Right cardiac atrium (tissue), 5 donors: Measurements from ENCODE around the gene OR5H2. TPM values are rescaled to one million over a fixed set of nuclear protein-coding genes. Genes with fewer than 3 reads are reported as not detected.
"Not testable (repeated sequence)": the region's sequence is repeated elsewhere in the genome, so short reads cannot be mapped to it uniquely, and the experiment has no call there.

Experiments
- ATAC-seq, 2 donors: fragments of 200-7000 bp; cut with Tn5 transposase; one replicate each; pipeline versions ENCODE4 v1.8.0 to v1.9.1; 2020; ENCODE audit warnings: moderate library complexity in 2 of 2, mild to moderate bottlenecking in 1 of 2
- DNase-seq, 3 donors: peaks; one replicate each; pipeline ENCODE4 v3.0.0-alpha.2; 2020
- H3K27ac ChIP-seq: one replicate; pipeline ENCODE4 v1.5.1; 2013; ENCODE audit warnings: mild to moderate bottlenecking, low read length, control low read depth, moderate library complexity
- H3K27me3 ChIP-seq: one replicate; pipeline ENCODE4 v1.6.1; 2013; ENCODE audit not compliant: control insufficient read depth, insufficient read depth
- H3K4me1 ChIP-seq: one replicate; pipeline ENCODE4 v1.6.1; 2013; ENCODE audit warnings: low read length; ENCODE audit not compliant: control insufficient read depth, insufficient read depth
- H3K4me3 ChIP-seq: one replicate; pipeline ENCODE4 v1.5.1; 2013; ENCODE audit warnings: low read length, control low read depth
- H3K9me3 ChIP-seq: one replicate; pipeline ENCODE4 v1.6.1; 2013; ENCODE audit warnings: low read length; ENCODE audit not compliant: control insufficient read depth
- WGBS: extraction: QIAGEN DNeasy Blood & Tissue Kit; methylation state at CpG from one replicate; pipeline ENCODE4 v1.1.7; 2013; 5-methylcytosine and 5-hydroxymethylcytosine counted together
- intact Hi-C, 4 donors: fragments of 100-400 bp; cut with DNase I; formaldehyde crosslinking; loops; one replicate each; pipeline versions ENCODE4 v1.11.0 to v1.14.0; 2022 to 2023
- long read RNA-seq, 4 donors: library from polyadenylated mRNA; unstranded; transcript quantifications; one replicate each; pipeline ENCODE4 v2.0.0, GENCODE V29; 2020 to 2021
- polyA plus RNA-seq: library from polyadenylated mRNA; stranded (reverse); fragments of 200-250 nt; gene quantifications from one replicate; pipeline ENCODE4 v1.2.3, GENCODE V29; 2013
- total RNA-seq, 4 donors: library from RNA; stranded (reverse); fragmentation: NEBNext Ultra II Directional; extraction: Animal tissue kit (Norgen Biotek cat#: 25700); gene quantifications; one replicate each; pipeline ENCODE4 v1.2.1, GENCODE V29; 2021
- donor health status: healthy with polysubstance abuse.
- donor health status: DM: no; HTN: yes; CAD: no.
- donor health status: DM: no; HTN: no; CAD: no.
- donor health status: DM: no; HTN: yes; CAD: no; lungs with severe emphysema.
- donor health status: DM: yes; HTN: yes; CAD: no.

Gene OR5H2
- total RNA-seq (not detected), polyA plus RNA-seq (not detected)
- long read RNA-seq, donor 1: 0 reads
- long read RNA-seq, donor 2: 0 reads
- long read RNA-seq, donor 3: 0 reads
- long read RNA-seq, donor 4: 0 reads

- H3K4me1 ChIP-seq: no peaks in the 10 kb centered on the region
- ATAC-seq: no peak
- DNase-seq: no peak
- no peak within 1 kb of the TSS for H3K4me3 ChIP-seq
- 60% methylated on average over 2 of the region's 2 CpGs for WGBS
- intact Hi-C loops: no loop called here
- H3K27ac ChIP-seq: no peak within 1 kb of the TSS
- no peaks in the 10 kb centered on the region for H3K27me3 ChIP-seq
- no peaks in the 10 kb centered on the region for H3K9me3 ChIP-seq
These were observed at the start of gene OR5H2 for GRCh38 chr3:98282205-98282604. TSS of gene OR5H2 (plus strand) at chr3:98282505. CDS start at chr3:98282903, 398 bp downstream.

DNA sequence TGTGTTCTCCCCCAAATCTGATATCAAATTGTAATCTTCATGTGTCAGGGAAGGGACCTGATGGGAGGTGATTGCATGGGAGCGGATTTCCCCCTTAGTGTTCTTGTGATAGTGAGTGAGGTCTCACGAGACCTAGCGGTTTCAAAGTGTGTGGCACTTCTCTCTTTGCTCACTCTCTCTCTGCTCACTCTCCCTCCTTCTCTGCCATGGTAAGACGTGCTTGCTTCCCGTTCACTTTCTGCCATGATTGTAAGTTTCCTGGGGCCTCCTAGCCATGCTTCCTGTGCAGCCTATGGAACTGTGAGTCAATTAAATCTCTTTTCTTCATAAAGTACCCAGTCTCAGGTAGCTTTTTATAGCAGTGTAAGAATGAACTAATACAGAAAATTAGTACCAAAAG lies 48.8 kb upstream of the OR5H2 start:
- Histone ChIP-seq H3K27ac (no peak overlapping the region), H3K4me3 (no peak overlapping the region), H3K4me1 (no peaks in the 10 kb centered on the region), H3K27me3 (no peaks in the 10 kb centered on the region), H3K9me3 (no peaks in the 10 kb centered on the region)
- no peak for DNase-seq
- ATAC-seq: no peak
- 61% methylated on average over 5 of the region's 5 CpGs for WGBS
- intact Hi-C loops: no loop called here

DNA sequence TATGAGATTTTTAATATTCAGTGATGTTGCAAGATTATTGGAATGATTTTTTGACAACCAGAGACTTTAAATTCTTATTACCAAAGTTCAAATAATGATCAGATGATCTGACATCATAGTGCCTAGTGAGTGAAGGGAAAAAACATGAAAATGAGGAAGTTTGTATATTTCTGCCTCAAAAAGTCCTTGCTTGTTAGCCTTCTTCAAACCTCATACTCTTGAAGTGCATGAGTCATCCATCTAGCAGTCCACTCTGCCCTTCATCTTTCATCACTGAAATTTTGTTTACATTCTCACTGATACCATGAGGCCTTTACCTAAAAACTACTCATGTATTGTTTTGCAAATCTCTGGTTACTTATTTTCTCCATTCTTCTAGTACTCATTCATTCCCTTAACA lies 42.2 kb upstream of the OR5H2 start:
- intact Hi-C loops: no loop called here
- H3K4me3 ChIP-seq: no peak overlapping the region
- ATAC-seq (no peak), DNase-seq (no peak)
- H3K27ac ChIP-seq: no peak overlapping the region
- H3K9me3 ChIP-seq: no peaks in the 10 kb centered on the region
- no peaks in the 10 kb centered on the region for H3K4me1 ChIP-seq
- H3K27me3 ChIP-seq: no peaks in the 10 kb centered on the region

DNA sequence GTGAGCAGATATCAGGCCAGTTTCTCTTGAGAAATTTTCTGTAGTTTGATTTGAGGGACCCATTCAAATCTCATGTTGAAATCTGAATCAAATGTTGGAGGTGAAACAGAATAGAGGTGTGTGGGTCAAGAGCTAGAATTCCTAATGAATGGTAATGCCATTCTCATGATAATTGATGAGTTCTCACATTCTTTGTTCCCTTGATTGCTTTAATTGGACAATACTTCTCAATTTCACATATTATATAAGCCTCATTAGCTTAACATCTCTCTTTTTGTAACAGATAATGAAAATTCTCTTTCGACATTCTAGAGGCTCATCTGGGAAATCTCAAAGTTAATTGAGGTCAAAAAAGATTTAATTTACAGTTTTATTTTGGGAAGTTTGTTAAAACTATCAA lies 40.1 kb upstream of the OR5H2 start:
- ATAC-seq (no peak), DNase-seq (no peak)
- 64% methylated on average over 1 of the region's 1 CpG for WGBS
- Histone ChIP-seq H3K27ac (no peak overlapping the region), H3K4me3 (no peak overlapping the region), H3K27me3 (no peaks in the 10 kb centered on the region), H3K9me3 (no peaks in the 10 kb centered on the region), H3K4me1 (no peaks in the 10 kb centered on the region)
- intact Hi-C loops: no loop called here

- no peak overlapping the region for H3K27ac ChIP-seq
- no peaks in the 10 kb centered on the region for H3K27me3 ChIP-seq
- no peaks in the 10 kb centered on the region for H3K4me1 ChIP-seq
- H3K9me3 ChIP-seq: no peaks in the 10 kb centered on the region
- no peak overlapping the region for H3K4me3 ChIP-seq
- 61% methylated on average over 7 of the region's 7 CpGs for WGBS
- intact Hi-C loops: no loop called here
- ATAC-seq (no peak), DNase-seq (no peak)
These were observed 38.5 kb upstream of the OR5H2 start for GRCh38 chr3:98243843-98244242.

DNA sequence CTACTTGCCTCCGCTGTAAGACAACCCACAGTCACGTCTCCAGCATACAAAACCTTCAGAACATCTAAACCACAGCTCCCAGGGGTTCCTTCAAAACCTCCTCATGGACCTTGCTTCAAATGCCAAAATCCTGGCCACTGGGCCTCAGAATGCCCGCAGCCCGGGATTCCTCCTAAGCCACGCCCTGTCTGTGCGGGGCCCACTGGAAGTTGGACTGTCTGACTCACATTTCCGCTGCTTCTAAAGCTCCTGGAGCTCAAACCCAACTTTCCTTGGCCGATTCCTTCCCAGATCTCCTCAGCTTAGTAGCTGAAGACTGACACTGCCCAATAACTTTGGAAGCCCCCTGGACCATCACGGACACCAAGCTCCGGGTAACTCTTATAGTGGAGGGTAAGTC lies 36.2 kb upstream of the OR5H2 start:
- Histone ChIP-seq H3K4me3 (no peak overlapping the region), H3K27ac (no peak overlapping the region), H3K4me1 (no peaks in the 10 kb centered on the region), H3K27me3 (no peaks in the 10 kb centered on the region), H3K9me3 (no peaks in the 10 kb centered on the region)
- WGBS: 86% methylated on average over 10 of the region's 10 CpGs
- ATAC-seq: no peak
- intact Hi-C loops: no loop called here
- DNase-seq: no peak

- DNase-seq, H3K4me3 ChIP-seq, intact Hi-C loops, H3K27me3 ChIP-seq, H3K27ac ChIP-seq, H3K4me1 ChIP-seq, H3K9me3 ChIP-seq, ATAC-seq: not testable (repeated sequence)
- 59% methylated on average over 5 of the region's 5 CpGs for WGBS
These were observed 26.3 kb upstream of the OR5H2 start for GRCh38 chr3:98256026-98256425.

DNA sequence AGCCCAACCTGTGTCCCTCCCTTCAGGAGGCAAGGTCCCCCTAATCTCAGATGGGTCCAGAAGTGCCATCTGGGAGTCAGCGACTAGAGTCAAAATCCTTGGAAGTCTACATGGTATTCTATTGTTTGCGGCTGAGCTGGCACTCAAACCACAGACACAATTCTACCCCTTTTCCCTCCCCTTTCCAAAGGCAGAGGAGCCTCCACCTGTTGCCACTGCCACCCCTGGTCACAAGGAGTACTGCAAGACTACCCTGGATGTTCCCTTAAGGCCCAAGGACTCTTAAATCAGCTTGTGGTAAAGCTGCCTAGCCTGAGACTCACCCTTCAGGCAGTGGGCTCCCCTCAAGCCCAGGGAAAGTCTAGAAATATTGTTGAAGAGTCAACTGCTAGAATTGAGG lies 22.6 kb upstream of the OR5H2 start:
- WGBS: 45% methylated on average over 2 of the region's 2 CpGs
- ATAC-seq (no peak), DNase-seq (no peak)
- H3K9me3 ChIP-seq: no peaks in the 10 kb centered on the region
- H3K4me1 ChIP-seq: no peaks in the 10 kb centered on the region
- intact Hi-C loops: no loop called here
- H3K27ac ChIP-seq: no peak overlapping the region
- no peak overlapping the region for H3K4me3 ChIP-seq
- H3K27me3 ChIP-seq: no peaks in the 10 kb centered on the region

- H3K9me3 ChIP-seq: no peaks in the 10 kb centered on the region
- no peak overlapping the region for H3K4me3 ChIP-seq
- WGBS: 46% methylated on average over 2 of the region's 2 CpGs
- DNase-seq (no peak), ATAC-seq (no peak)
- no peaks in the 10 kb centered on the region for H3K27me3 ChIP-seq
- H3K27ac ChIP-seq: no peak overlapping the region
- intact Hi-C loops: no loop called here
- no peaks in the 10 kb centered on the region for H3K4me1 ChIP-seq
These were observed 20.3 kb upstream of the OR5H2 start for GRCh38 chr3:98262046-98262445.

DNA sequence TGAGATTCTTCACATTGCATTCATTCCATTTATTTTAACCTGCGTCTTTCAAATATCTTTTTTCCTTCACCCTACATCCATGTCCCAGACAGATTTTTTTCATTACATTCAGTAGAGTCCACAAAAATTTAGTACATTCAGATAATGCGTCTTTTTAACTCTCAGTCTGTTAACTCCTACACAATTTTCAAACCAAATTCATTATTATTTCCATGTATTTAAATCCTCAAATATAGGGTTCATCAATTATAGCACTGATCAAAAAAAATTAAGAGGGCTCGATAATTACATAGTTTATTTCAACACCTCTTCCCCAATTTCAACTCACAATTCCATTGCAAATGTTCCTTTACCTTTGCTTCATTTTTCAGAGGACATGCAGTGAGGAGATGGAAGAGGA lies 18.4 kb upstream of the OR5H2 start, which contains the start of gene OR5H6:
Gene OR5H6, plus strand, starts transcription at position 301 of the 400 bp plus-strand sequence. Its CDS starts 89 bp downstream, at position 390.
- ATAC-seq (no peak), DNase-seq (no peak)
- Histone ChIP-seq H3K9me3 (no peaks in the 10 kb centered on the region), H3K27ac (no peak within 1 kb of the TSS), H3K4me1 (no peaks in the 10 kb centered on the region), H3K4me3 (no peak within 1 kb of the TSS), H3K27me3 (no peaks in the 10 kb centered on the region)
- 79% methylated on average over 3 of the region's 3 CpGs for WGBS
- intact Hi-C loops: no loop called here

- no peaks in the 10 kb centered on the region for H3K9me3 ChIP-seq
- no peak overlapping the region for H3K27ac ChIP-seq
- no peak for ATAC-seq
- no peaks in the 10 kb centered on the region for H3K4me1 ChIP-seq
- 80% methylated on average over 3 of the region's 3 CpGs for WGBS
- intact Hi-C loops: no loop called here
- H3K4me3 ChIP-seq: no peak overlapping the region
- DNase-seq: no peak
- no peaks in the 10 kb centered on the region for H3K27me3 ChIP-seq
These were observed 12.5 kb upstream of the OR5H2 start for GRCh38 chr3:98269846-98270245.

DNA sequence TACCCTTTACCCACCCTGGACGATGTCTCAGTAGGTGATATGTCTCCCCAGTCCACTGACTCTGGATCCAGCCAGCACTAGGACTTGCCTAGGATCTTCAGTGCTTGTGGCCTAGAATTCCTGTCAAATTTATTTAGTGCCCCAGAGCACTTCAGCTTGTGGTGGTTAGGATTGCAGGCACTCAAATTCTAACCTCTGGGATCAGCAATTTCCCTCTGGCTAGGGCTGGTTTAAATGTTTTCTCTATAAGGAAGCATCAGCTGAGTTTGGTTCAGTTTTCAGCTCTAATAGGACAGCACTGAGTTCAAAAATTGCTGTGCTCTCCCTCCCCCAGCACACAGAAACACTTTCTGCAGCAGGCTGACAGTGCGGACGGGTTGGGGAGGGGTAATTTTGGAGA lies 10.2 kb upstream of the OR5H2 start:
- no peaks in the 10 kb centered on the region for H3K4me1 ChIP-seq
- H3K27me3 ChIP-seq: no peaks in the 10 kb centered on the region
- DNase-seq (no peak), ATAC-seq (no peak)
- no peaks in the 10 kb centered on the region for H3K9me3 ChIP-seq
- no peak overlapping the region for H3K4me3 ChIP-seq
- H3K27ac ChIP-seq: no peak overlapping the region
- 81% methylated on average over 3 of the region's 3 CpGs for WGBS
- intact Hi-C loops: no loop called here
